HEK293T (cell line): ENCODE measurements around the gene MAP3K10.

ENCODE experiments used
- ARNT ChIP-seq: fragments of 450-650 bp; IDR thresholded peaks from 2 replicates; pipeline ENCODE4 v1.6.1; 2017; ENCODE audit warnings: mild to moderate bottlenecking
- BHLHE40 ChIP-seq: fragments of 450-650 bp; IDR thresholded peaks from 2 replicates; pipeline ENCODE4 v1.6.1; 2016; ENCODE audit warnings: mild to moderate bottlenecking, moderate library complexity, borderline replicate concordance
- FOXA1 ChIP-seq: fragments of 450-650 bp; IDR thresholded peaks from 2 replicates; pipeline ENCODE4 v1.6.1; 2016; ENCODE audit warnings: mild to moderate bottlenecking
- FOXM1 ChIP-seq: fragments of 450-650 bp; IDR thresholded peaks from 2 replicates; pipeline ENCODE4 v1.6.1; 2017; ENCODE audit warnings: mild to moderate bottlenecking, borderline replicate concordance
- SP1 ChIP-seq: fragments of 450-650 bp; IDR thresholded peaks from 2 replicates; pipeline ENCODE4 v1.6.1; 2017
- ZNF384 ChIP-seq: fragments of 450-650 bp; IDR thresholded peaks from 2 replicates; pipeline ENCODE4 v1.6.1; 2016

GRCh38 chr19:40216013-40216776 lies 25.0 kb downstream of the MAP3K10 start:
- TF ChIP-seq BHLHE40 (no peak), FOXM1 (no peak), ZNF384 (no peak), ARNT (no peak), SP1 (no peak), FOXA1 (no peak)
